WTC11 (cell line): Measurements from ENCODE around the gene LAMTOR4. TPM values are rescaled to one million over a fixed set of nuclear protein-coding genes. Genes with fewer than 3 reads are reported as not detected.

Experiments used
- ATAC-seq: fragments of 200-7000 bp; cut with Tn5 transposase; 2 replicates; pipeline ENCODE4 v1.10.0; 2021; ENCODE audit warnings: mild to moderate bottlenecking, moderate library complexity
- CTCF ChIA-PET: fragments of 300-600 bp; sonication (Branson Sonifier 250); formaldehyde crosslinking; loops from one replicate; lab custom pipeline; 2021; ENCODE audit warnings: antibody characterized with exemption; lab: Charles Lee
- POLR2A ChIA-PET: fragments of 350-600 bp; sonication (Branson Sonifier 250); formaldehyde crosslinking; loops from one replicate; lab custom pipeline; 2021; ENCODE audit warnings: antibody characterized with exemption; lab: Charles Lee
- DNase-seq: peaks from one replicate; pipeline ENCODE4 v3.0.0; 2021; ENCODE audit warnings: low spot score
- H3K27ac Mint-ChIP-seq: 2 replicates; pipeline ENCODE4 v1.8.0; 2021; ENCODE audit warnings: mixed read lengths
- H3K27me3 Mint-ChIP-seq: 2 replicates; pipeline ENCODE4 v1.8.0; 2021; ENCODE audit warnings: low read depth, mild to moderate bottlenecking, moderate library complexity, mixed read lengths
- H3K36me3 Mint-ChIP-seq: 2 replicates; pipeline ENCODE4 v1.8.0; 2021; ENCODE audit warnings: mixed read lengths
- H3K4me1 Mint-ChIP-seq: 2 replicates; pipeline ENCODE4 v1.8.0; 2022; ENCODE audit warnings: mixed read lengths
- H3K4me3 Mint-ChIP-seq: 2 replicates; pipeline ENCODE4 v1.8.0; 2021; ENCODE audit warnings: mild to moderate bottlenecking, moderate library complexity, mixed read lengths
- H3K9me3 Mint-ChIP-seq: 2 replicates; pipeline ENCODE4 v1.8.0; 2021; ENCODE audit warnings: mixed read lengths
- CBFB ChIP-seq: sonication (generic); formaldehyde crosslinking; IDR thresholded peaks from 2 replicates; pipeline ENCODE4 v1.8.1; 2022; ENCODE audit warnings: mild to moderate bottlenecking, low read depth, missing genetic modification reagents
- ELF4 ChIP-seq: sonication (generic); formaldehyde crosslinking; IDR thresholded peaks from 2 replicates; pipeline ENCODE4 v1.8.1; 2022; ENCODE audit warnings: low read depth, mild to moderate bottlenecking, moderate library complexity, missing genetic modification reagents
- MXD4 ChIP-seq: fragments of 250-450 bp; sonication (Bioruptor Pico); IDR thresholded peaks from 2 replicates; pipeline ENCODE4 v1.8.0; 2021; ENCODE audit warnings: mild to moderate bottlenecking, moderate library complexity, borderline replicate concordance
- NR3C1 ChIP-seq: sonication (generic); formaldehyde crosslinking; conservative IDR thresholded peaks from 2 replicates; pipeline ENCODE4 v1.8.1; 2023; ENCODE audit warnings: low read depth, mild to moderate bottlenecking, missing genetic modification reagents
- RELA ChIP-seq: sonication (generic); formaldehyde crosslinking; IDR thresholded peaks from 2 replicates; pipeline ENCODE4 v1.8.1; 2022; ENCODE audit warnings: missing genetic modification reagents, mild to moderate bottlenecking, borderline replicate concordance
- TEAD4 ChIP-seq: sonication (generic); formaldehyde crosslinking; IDR thresholded peaks from 2 replicates; pipeline ENCODE4 v1.8.0; 2022; ENCODE audit warnings: mild to moderate bottlenecking, missing genetic modification reagents
- ZNF317 ChIP-seq: sonication (generic); formaldehyde crosslinking; IDR thresholded peaks from 2 replicates; pipeline ENCODE4 v1.8.1; 2023; ENCODE audit warnings: low read depth, mild to moderate bottlenecking, moderate library complexity, missing genetic modification reagents, borderline replicate concordance
- ZNF396 ChIP-seq: fragments of 250-450 bp; sonication (Bioruptor Pico); IDR thresholded peaks from 2 replicates; pipeline ENCODE4 v1.8.0; 2021; ENCODE audit warnings: mild to moderate bottlenecking, moderate library complexity, borderline replicate concordance
- ZNF671 ChIP-seq: fragments of 250-450 bp; sonication (Bioruptor Pico); IDR thresholded peaks from 2 replicates; pipeline ENCODE4 v1.8.0; 2021; ENCODE audit warnings: mild to moderate bottlenecking
- total RNA-seq: library from RNA; stranded (reverse); gene quantifications from 3 replicates; pipeline ENCODE4 v1.2.3, GENCODE V29; 2021
- TF ChIP-seq, protein P1 (sequence below): sonication (generic); formaldehyde crosslinking; IDR thresholded peaks from 2 replicates; pipeline ENCODE4 v1.8.1; 2023; ENCODE audit warnings: mild to moderate bottlenecking, missing genetic modification reagents
- TF ChIP-seq, protein P2 (sequence below): fragments of 250-450 bp; sonication (Bioruptor Pico); IDR thresholded peaks from 2 replicates; pipeline ENCODE4 v1.8.0; 2021; ENCODE audit warnings: mild to moderate bottlenecking
- TF ChIP-seq, protein P3 (sequence below): fragments of 250-450 bp; sonication (Bioruptor Pico); conservative IDR thresholded peaks from 2 replicates; pipeline ENCODE4 v1.9.0; 2021; ENCODE audit warnings: mild to moderate bottlenecking
- TF ChIP-seq, protein P4 (sequence below): sonication (generic); formaldehyde crosslinking; conservative IDR thresholded peaks from 2 replicates; pipeline ENCODE4 v1.8.1; 2022; ENCODE audit warnings: mild to moderate bottlenecking, missing genetic modification reagents
- TF ChIP-seq, protein P5 (sequence below): fragments of 250-450 bp; sonication (Bioruptor Pico); IDR thresholded peaks from 2 replicates; pipeline ENCODE4 v1.9.0; 2021; ENCODE audit warnings: mild to moderate bottlenecking, borderline replicate concordance
- TF ChIP-seq, protein P6 (sequence below): sonication (generic); formaldehyde crosslinking; IDR thresholded peaks from 2 replicates; pipeline ENCODE4 v1.8.1; 2022; ENCODE audit warnings: low read depth, mild to moderate bottlenecking, moderate library complexity, missing genetic modification reagents, borderline replicate concordance
- TF ChIP-seq, protein P7 (sequence below): fragments of 250-450 bp; sonication (Bioruptor Pico); IDR thresholded peaks from 2 replicates; pipeline ENCODE4 v1.9.0; 2021; ENCODE audit warnings: moderate library complexity, mild to moderate bottlenecking, inconsistent platforms, borderline replicate concordance

Gene LAMTOR4
- total RNA-seq, 1 experiment from 2014 or later, result 199 TPM

DNA sequence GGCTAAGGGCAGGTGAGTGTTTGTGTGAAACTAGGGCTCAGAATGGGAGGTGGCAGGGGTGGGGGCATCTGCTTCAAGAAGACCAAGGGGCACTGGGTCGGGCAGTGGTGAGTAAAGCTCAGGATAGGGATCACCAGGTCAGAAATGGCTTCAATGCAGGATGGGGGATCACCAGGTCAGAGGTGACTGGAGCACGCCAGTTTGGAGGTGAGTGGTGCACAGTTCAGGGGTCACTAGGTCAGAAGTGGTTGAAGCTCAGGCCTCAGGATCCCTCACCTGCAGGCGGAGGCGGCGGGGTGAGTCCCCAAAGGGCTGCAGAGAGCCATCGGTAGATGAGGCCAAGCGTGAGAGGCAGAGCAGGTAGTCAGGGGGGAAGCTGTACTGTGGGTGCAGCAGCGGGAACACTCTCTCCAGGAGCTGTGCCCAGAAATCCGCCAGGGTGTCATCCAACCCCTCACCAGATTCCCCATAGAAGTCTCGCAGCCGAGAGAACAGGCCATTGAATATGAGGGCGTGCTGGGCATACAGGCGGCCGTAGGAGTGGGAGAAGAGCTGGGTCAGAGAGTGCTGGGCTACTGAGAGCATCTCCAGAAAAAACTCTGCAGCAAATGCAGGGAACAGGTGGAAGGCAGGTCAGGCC lies 26.7 kb downstream of the LAMTOR4 start (continued):
- TF ChIP-seq, protein P1, sequence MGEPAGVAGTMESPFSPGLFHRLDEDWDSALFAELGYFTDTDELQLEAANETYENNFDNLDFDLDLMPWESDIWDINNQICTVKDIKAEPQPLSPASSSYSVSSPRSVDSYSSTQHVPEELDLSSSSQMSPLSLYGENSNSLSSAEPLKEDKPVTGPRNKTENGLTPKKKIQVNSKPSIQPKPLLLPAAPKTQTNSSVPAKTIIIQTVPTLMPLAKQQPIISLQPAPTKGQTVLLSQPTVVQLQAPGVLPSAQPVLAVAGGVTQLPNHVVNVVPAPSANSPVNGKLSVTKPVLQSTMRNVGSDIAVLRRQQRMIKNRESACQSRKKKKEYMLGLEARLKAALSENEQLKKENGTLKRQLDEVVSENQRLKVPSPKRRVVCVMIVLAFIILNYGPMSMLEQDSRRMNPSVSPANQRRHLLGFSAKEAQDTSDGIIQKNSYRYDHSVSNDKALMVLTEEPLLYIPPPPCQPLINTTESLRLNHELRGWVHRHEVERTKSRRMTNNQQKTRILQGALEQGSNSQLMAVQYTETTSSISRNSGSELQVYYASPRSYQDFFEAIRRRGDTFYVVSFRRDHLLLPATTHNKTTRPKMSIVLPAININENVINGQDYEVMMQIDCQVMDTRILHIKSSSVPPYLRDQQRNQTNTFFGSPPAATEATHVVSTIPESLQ (CRISPR knock-in tag), result no peak
- no peak for TF ChIP-seq ZNF671 (CRISPR knock-in tag)
- TF ChIP-seq, protein P2, sequence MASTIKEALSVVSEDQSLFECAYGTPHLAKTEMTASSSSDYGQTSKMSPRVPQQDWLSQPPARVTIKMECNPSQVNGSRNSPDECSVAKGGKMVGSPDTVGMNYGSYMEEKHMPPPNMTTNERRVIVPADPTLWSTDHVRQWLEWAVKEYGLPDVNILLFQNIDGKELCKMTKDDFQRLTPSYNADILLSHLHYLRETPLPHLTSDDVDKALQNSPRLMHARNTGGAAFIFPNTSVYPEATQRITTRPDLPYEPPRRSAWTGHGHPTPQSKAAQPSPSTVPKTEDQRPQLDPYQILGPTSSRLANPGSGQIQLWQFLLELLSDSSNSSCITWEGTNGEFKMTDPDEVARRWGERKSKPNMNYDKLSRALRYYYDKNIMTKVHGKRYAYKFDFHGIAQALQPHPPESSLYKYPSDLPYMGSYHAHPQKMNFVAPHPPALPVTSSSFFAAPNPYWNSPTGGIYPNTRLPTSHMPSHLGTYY, result no peak
- TF ChIP-seq, protein P3, sequence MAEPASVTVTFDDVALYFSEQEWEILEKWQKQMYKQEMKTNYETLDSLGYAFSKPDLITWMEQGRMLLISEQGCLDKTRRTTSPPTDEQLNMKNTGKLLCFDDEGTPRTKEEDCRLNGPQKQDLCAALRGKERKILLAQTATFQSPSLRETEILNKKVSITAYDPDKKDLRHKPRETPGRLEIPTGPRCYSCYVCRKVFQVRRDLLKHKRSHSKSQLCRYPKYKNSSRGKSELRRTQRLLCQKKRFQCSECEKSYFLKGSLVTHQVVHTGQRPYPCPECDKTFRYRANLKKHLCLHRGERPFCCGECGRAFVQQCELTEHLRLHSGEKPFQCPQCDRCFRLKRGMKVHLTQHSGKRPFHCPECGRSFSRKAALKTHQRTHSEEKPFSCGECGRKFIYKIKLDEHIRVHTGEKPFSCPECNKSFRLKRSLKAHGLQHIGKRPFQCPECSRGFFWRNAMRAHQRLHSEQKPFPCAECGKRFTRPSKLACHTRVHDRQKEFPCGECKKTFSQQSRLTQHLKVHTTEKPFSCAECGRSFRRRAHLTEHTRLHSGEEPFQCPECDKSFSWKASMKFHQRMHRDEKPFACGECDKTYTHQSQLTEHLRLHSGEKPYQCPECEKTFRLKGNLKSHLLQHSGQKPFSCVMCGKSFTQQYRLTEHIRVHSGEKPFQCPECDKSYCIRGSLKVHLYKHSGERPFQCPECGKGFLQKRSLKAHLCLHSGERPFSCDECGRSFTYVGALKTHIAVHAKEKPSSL, result no peak
- TF ChIP-seq, protein P4, sequence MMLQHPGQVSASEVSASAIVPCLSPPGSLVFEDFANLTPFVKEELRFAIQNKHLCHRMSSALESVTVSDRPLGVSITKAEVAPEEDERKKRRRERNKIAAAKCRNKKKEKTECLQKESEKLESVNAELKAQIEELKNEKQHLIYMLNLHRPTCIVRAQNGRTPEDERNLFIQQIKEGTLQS (CRISPR knock-in tag), result no peak
- no peak for TF ChIP-seq ELF4 (CRISPR knock-in tag)
- TF ChIP-seq MXD4 (CRISPR knock-in tag), result no peak
- TF ChIP-seq RELA (CRISPR knock-in tag), result no peak

DNA sequence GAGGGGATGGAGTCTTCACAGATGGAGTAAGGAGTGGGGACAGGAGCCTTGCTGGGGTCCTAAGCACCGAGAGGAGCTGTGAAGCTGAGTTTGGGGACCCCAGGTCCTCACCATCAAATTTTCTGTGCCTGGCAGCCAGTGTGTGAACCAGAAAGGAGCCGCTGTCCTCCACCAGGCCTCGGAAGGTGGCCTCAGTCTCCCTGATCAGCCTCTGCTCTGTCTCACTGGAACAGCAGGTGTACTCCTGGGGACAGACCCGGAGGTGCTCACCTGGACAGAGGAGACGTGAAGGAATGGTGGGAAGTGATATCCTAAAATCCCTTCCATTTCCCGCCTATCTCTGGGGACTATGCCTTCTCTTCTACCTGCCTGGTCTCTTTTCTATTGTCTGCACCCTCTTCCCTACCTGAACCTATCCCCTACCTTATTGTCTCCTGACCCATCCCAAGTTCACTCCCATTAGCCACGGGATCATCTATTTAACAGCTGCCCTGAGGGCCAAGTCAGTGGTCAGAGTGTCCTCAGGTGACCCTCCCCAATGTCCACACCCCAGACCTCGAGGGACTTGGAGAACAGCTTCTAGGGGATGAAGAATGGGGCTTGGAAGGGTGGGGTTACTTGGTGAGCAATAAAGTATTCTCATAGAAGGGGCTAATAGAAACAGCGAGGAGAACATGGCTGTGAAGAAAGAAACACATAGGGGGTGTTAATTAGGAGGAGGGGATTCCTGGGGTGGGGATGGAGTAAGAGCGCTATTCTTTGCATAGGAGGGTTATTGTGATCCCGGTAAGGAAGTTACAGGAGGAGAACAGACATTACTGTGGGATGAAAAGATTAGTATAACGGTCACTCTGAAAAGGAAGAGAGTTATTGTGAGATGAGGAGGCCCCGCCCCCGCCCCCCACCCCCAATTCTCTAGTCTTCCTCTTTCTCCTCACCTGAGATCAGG lies 27.7 kb downstream of the LAMTOR4 start:
- Mint-ChIP-seq H3K27ac (no peak overlapping the region), H3K36me3 (peaks cover 22% of the 10 kb centered on the region), H3K27me3 (peaks cover 44% of the 10 kb centered on the region), H3K9me3 (no peaks in the 10 kb centered on the region), H3K4me1 (peaks cover 23% of the 10 kb centered on the region), H3K4me3 (peak overlapping the region; percentile 92)
- CTCF ChIA-PET, result interaction anchor here (0.6 to 2.3 kb wide), 9 partner anchors 8 to 169 kb away, joined by 3 to 16 read pairs (median 4); partner anchors contain the start of gene GAL3ST4
- no peak for ATAC-seq
- POLR2A ChIA-PET, result interaction anchor here (1.0 to 1.5 kb wide), 4 partner anchors 8 to 75 kb away, joined by 3 to 21 read pairs (median 3); partner anchors contain the start of genes AP4M1, GAL3ST4, LAMTOR4 and MCM7
- DNase-seq, result no peak
- TF ChIP-seq, protein P5, sequence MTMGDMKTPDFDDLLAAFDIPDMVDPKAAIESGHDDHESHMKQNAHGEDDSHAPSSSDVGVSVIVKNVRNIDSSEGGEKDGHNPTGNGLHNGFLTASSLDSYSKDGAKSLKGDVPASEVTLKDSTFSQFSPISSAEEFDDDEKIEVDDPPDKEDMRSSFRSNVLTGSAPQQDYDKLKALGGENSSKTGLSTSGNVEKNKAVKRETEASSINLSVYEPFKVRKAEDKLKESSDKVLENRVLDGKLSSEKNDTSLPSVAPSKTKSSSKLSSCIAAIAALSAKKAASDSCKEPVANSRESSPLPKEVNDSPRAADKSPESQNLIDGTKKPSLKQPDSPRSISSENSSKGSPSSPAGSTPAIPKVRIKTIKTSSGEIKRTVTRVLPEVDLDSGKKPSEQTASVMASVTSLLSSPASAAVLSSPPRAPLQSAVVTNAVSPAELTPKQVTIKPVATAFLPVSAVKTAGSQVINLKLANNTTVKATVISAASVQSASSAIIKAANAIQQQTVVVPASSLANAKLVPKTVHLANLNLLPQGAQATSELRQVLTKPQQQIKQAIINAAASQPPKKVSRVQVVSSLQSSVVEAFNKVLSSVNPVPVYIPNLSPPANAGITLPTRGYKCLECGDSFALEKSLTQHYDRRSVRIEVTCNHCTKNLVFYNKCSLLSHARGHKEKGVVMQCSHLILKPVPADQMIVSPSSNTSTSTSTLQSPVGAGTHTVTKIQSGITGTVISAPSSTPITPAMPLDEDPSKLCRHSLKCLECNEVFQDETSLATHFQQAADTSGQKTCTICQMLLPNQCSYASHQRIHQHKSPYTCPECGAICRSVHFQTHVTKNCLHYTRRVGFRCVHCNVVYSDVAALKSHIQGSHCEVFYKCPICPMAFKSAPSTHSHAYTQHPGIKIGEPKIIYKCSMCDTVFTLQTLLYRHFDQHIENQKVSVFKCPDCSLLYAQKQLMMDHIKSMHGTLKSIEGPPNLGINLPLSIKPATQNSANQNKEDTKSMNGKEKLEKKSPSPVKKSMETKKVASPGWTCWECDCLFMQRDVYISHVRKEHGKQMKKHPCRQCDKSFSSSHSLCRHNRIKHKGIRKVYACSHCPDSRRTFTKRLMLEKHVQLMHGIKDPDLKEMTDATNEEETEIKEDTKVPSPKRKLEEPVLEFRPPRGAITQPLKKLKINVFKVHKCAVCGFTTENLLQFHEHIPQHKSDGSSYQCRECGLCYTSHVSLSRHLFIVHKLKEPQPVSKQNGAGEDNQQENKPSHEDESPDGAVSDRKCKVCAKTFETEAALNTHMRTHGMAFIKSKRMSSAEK (CRISPR knock-in tag), result no peak
- no peak for TF ChIP-seq TEAD4
- no peak for TF ChIP-seq ZNF396 (CRISPR knock-in tag)
- TF ChIP-seq, protein P6, sequence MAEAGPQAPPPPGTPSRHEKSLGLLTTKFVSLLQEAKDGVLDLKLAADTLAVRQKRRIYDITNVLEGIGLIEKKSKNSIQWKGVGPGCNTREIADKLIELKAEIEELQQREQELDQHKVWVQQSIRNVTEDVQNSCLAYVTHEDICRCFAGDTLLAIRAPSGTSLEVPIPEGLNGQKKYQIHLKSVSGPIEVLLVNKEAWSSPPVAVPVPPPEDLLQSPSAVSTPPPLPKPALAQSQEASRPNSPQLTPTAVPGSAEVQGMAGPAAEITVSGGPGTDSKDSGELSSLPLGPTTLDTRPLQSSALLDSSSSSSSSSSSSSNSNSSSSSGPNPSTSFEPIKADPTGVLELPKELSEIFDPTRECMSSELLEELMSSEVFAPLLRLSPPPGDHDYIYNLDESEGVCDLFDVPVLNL (CRISPR knock-in tag), result no peak
- TF ChIP-seq, protein P7, sequence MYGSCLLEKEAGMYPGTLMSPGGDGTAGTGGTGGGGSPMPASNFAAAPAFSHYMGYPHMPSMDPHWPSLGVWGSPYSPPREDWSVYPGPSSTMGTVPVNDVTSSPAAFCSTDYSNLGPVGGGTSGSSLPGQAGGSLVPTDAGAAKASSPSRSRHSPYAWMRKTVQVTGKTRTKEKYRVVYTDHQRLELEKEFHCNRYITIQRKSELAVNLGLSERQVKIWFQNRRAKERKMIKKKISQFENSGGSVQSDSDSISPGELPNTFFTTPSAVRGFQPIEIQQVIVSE, result no peak
- no peak for TF ChIP-seq NR3C1 (CRISPR knock-in tag)
- TF ChIP-seq CBFB (CRISPR knock-in tag), result no peak
- TF ChIP-seq ZNF317 (CRISPR knock-in tag), result no peak
